Measurements from ENCODE around the gene ATM. TPM values are rescaled to one million over a fixed set of nuclear protein-coding genes. Genes with fewer than 3 reads are reported as not detected.
"Not testable (repeated sequence)": the region's sequence is repeated elsewhere in the genome, so short reads cannot be mapped to it uniquely, and the experiment has no call there.

The ATM gene
- total RNA-seq, 4 donors from 2014 or later: 52.8 to 85.9 (median 58.7) TPM

DNA sequence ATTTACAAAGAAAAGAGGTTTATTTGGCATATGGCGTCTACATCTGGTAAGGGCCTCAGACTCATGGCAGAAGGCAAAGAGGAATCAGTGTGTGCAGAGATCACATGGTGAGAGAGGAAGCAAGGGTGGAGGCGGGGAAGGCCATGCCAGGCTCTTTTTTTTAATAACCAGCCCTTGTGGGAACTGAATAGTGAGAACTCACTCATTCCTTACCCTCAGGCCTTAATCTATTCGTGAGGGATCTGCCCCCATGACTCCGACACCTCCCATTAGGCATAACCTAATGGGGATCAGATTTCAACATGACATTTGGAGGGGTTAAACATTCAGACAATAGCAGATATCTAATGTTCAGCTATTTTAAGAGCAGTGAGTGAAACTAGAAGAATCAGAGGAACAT, 55.7 kb downstream of the ATM start:
- TF ChIP-seq, protein P1, sequence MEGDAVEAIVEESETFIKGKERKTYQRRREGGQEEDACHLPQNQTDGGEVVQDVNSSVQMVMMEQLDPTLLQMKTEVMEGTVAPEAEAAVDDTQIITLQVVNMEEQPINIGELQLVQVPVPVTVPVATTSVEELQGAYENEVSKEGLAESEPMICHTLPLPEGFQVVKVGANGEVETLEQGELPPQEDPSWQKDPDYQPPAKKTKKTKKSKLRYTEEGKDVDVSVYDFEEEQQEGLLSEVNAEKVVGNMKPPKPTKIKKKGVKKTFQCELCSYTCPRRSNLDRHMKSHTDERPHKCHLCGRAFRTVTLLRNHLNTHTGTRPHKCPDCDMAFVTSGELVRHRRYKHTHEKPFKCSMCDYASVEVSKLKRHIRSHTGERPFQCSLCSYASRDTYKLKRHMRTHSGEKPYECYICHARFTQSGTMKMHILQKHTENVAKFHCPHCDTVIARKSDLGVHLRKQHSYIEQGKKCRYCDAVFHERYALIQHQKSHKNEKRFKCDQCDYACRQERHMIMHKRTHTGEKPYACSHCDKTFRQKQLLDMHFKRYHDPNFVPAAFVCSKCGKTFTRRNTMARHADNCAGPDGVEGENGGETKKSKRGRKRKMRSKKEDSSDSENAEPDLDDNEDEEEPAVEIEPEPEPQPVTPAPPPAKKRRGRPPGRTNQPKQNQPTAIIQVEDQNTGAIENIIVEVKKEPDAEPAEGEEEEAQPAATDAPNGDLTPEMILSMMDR (IDR thresholded peaks at IDR 0.05): no peak
- ATAC-seq (ENCODE audit: low FRiP score) (peak; percentile 59), DNase-seq (ENCODE audit: low spot score) (no peak)

DNA sequence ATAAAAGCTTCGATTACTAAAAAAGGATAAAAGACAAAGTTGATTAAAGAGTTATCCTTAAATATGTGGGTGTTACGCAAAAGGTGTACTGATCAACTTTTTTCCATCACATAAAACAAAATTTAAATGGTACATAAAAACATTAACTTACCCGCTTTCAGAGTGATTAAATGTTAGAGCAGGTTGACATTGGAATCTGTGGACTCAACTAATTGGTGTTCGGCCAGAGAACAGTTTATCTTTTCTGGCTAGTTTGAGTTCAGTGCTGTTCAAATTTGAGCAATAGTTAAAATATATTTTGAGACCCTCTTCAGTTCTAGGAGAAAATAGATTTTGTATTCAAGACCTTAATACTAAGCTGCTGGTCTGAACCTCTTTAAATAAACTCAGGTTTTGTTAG, 56.1 kb downstream of the ATM start:
- no peak for DNase-seq (ENCODE audit: low spot score)
- ATAC-seq (ENCODE audit: low FRiP score): peak; percentile 59
- TF ChIP-seq, protein P1 (IDR thresholded peaks at IDR 0.05): no peak

DNA sequence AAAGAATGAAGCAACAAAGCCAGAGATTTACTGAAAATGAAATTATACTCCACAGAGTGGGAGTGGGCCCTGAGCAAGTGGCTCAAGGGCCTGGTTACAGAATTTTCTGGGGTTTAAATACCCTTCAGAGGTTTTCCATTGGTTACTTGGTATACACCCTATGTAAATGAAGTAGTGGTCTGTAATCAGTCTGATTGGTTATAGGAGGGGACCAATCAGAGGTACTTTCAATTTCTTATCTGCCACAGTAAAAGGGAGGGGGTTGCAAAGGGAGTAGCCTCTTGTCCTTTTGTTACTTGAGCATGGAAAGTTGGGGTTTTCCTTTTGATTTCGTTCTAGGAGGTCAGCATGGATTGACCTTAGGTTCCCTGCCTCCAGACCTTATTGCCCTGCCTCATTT, 63.5 kb downstream of the ATM start:
- ATAC-seq (ENCODE audit: low FRiP score): no peak
- TF ChIP-seq, protein P1 (IDR thresholded peaks at IDR 0.05): no peak
- no peak for DNase-seq (ENCODE audit: low spot score)

DNA sequence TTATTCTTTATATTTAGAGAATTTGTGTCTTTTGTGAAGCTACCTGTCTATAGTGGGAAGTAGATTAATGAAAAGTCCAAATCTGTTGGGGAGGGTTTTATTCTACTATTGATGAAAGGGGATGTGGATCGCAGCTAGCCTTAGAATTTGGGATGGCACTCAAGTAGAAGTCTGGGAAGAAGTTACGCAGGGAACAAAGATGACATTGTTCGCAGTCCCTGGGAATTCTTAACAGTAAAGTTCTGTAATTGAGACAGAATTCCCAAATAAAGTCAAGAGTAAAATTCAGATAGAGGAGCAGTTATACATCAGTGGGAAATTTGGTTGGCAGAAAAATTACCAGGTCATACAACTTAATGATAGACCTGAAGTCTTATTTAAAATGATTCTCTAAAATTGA, 64.1 kb downstream of the ATM start:
- ATAC-seq (ENCODE audit: low FRiP score) (no peak), DNase-seq (ENCODE audit: low spot score) (no peak)
- TF ChIP-seq, protein P1 (IDR thresholded peaks at IDR 0.05): no peak

DNA sequence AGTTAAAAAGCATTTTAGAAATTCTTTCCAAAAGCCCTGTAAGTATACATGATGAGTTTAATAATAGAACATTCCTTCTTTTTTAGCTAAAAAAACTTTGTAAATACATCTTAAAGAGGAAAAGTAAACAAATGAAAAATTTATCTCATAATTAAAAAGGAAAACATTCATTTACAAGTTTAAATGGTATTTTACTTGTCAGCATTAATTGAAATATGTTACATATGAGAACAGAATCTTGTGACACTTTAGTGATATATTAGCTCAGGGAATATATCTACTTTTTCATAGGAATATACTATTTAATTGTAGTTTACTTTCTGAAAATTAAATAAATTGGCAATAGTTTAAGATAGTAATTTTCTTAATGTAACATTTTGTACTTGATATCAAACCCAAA, 66.2 kb downstream of the ATM start:
- DNase-seq (ENCODE audit: low spot score); ATAC-seq (ENCODE audit: low FRiP score): not testable (repeated sequence)

DNA sequence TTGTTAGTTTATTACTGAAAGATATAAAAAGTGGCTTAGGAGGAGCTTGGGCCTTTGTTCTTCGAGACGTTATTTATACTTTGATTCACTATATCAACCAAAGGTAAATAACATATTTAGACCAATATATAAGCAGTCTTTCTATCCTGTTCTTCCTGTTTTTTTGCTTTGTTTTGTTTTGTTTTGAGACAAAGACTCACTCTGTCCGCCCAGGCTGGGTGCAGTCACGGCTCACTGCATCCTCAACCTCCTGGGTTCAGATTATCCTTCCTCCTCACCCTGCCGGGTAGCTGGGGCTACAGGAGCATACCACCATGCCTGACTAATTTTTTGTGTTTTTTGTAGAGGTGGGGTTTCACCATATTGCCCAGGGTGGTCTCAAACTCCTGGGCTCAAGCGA, 66.8 kb downstream of the ATM start:
- DNase-seq (ENCODE audit: low spot score) (no peak), ATAC-seq (ENCODE audit: low FRiP score) (no peak)
- TF ChIP-seq, protein P1 (IDR thresholded peaks at IDR 0.05): no peak

DNA sequence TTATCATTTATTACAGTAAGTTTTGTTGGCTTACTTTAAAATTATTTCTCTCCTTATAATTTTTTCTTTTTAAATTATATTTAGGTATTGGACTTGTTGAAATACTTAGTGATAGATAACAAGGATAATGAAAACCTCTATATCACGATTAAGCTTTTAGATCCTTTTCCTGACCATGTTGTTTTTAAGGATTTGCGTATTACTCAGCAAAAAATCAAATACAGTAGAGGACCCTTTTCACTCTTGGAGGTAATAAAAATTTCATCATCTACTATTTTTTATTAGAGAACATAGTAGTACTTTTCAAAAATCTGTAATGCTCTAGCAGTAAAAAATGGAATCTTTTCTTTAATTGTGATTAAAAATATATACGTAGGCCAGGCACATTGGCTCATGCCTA, 70.4 kb downstream of the ATM start:
- no peak for ATAC-seq (ENCODE audit: low FRiP score)
- no peak for DNase-seq (ENCODE audit: low spot score)
- TF ChIP-seq, protein P1 (IDR thresholded peaks at IDR 0.05): no peak

Data from omental fat pad (tissue), 4 donors.